Activated T-helper 2 cell treated with anti-CD3 and anti-CD28 coated beads, Interferon-gamma antibody, Interleukin-2, Interleukin-4, amounts not matched to agents 10 μg/mL and 5 μg/mL and 100 μg/mL, durations not matched to agents 14 hours and 24 hours and 36 hours (primary cell): ENCODE measurements around the gene TAF11L6. TPM values are rescaled to one million over a fixed set of nuclear protein-coding genes. Genes with fewer than 3 reads are reported as not detected.
"Not testable (repeated sequence)": the region's sequence is repeated elsewhere in the genome, so short reads cannot be mapped to it uniquely, and the experiment has no call there.

Experiments used
- DNase-seq: peaks from one replicate; pipeline ENCODE4 v3.0.0; 2021; ENCODE audit warnings: low spot score
- H3K27ac Mint-ChIP-seq: one replicate; pipeline ENCODE4 v1.8.0; 2021; ENCODE audit warnings: mixed read lengths
- H3K27me3 Mint-ChIP-seq: one replicate; pipeline ENCODE4 v1.8.0; 2021; ENCODE audit warnings: low read depth, mixed read lengths
- H3K36me3 Mint-ChIP-seq: one replicate; pipeline ENCODE4 v1.8.0; 2021; ENCODE audit warnings: low read depth, mixed read lengths
- H3K4me1 Mint-ChIP-seq: one replicate; pipeline ENCODE4 v1.8.0; 2021; ENCODE audit warnings: low read depth, mixed read lengths
- H3K4me3 Mint-ChIP-seq: one replicate; pipeline ENCODE4 v1.8.0; 2021; ENCODE audit warnings: low read depth, mild to moderate bottlenecking, moderate library complexity, mixed read lengths
- H3K9me3 Mint-ChIP-seq: one replicate; pipeline ENCODE4 v1.8.0; 2021; ENCODE audit warnings: mixed read lengths
- intact Hi-C: fragments of 100-400 bp; cut with micrococcal nuclease; formaldehyde crosslinking; loops from one replicate; pipeline ENCODE4 v1.15.1; 2023
- total RNA-seq: library from RNA; stranded (reverse); gene quantifications from 2 replicates; pipeline ENCODE4 v1.2.3, GENCODE V29; 2022

The TAF11L6 gene
- total RNA-seq, 1 donor from 2014 or later, result not detected

GRCh38 chr5:17521501-17521900 is 7.0 kb upstream of the TAF11L6 start, which contains the start of gene TAF11L4:
Gene TAF11L4, plus strand, starts transcription at chr5:17521801.
- H3K36me3 Mint-ChIP-seq, intact Hi-C loops, H3K4me3 Mint-ChIP-seq, H3K27ac Mint-ChIP-seq, H3K9me3 Mint-ChIP-seq, DNase-seq, H3K27me3 Mint-ChIP-seq, H3K4me1 Mint-ChIP-seq: not testable (repeated sequence)

GRCh38 chr5:17524935-17525334 is 3.5 kb upstream of the TAF11L6 start, which contains the start of gene TAF11L5:
Gene TAF11L5, plus strand, starts transcription at chr5:17525235.
- H3K27ac Mint-ChIP-seq, intact Hi-C loops, H3K4me1 Mint-ChIP-seq, H3K36me3 Mint-ChIP-seq, H3K27me3 Mint-ChIP-seq, H3K9me3 Mint-ChIP-seq, DNase-seq, H3K4me3 Mint-ChIP-seq: not testable (repeated sequence)

GRCh38 chr5:17526504-17526903 is 2.0 kb upstream of the TAF11L6 start:
- intact Hi-C loops, H3K27me3 Mint-ChIP-seq, H3K27ac Mint-ChIP-seq, H3K9me3 Mint-ChIP-seq, H3K4me1 Mint-ChIP-seq, H3K36me3 Mint-ChIP-seq, H3K4me3 Mint-ChIP-seq: not testable (repeated sequence)
- peak; percentile 12 for DNase-seq

Other genes starting within 250 kb of the TAF11L6 start
- gene TAF11L2, start 30.4 kb upstream of the TAF11L6 start, total RNA-seq, result not detected in 2 replicates
- not detected in 2 replicates for gene TAF11L3, start 10.3 kb upstream of the TAF11L6 start, total RNA-seq
- not detected in 2 replicates for gene TAF11L4, start 6.9 kb upstream of the TAF11L6 start, total RNA-seq
- gene TAF11L5, start 3.4 kb upstream of the TAF11L6 start, total RNA-seq, result not detected in 2 replicates
- not detected in 2 replicates for gene TAF11L7, start 57.1 kb downstream of the TAF11L6 start, total RNA-seq
- not detected in 2 replicates for gene TAF11L8, start 62.3 kb downstream of the TAF11L6 start, total RNA-seq
- gene TAF11L9, start 65.7 kb downstream of the TAF11L6 start, total RNA-seq, result not detected in 2 replicates
- not detected in 2 replicates for gene TAF11L10, start 69.2 kb downstream of the TAF11L6 start, total RNA-seq
- not detected in 2 replicates for gene TAF11L11, start 75.5 kb downstream of the TAF11L6 start, total RNA-seq
- gene TAF11L12, start 81.7 kb downstream of the TAF11L6 start, total RNA-seq, result not detected in 2 replicates
- gene TAF11L13, start 103.4 kb downstream of the TAF11L6 start, total RNA-seq, result not detected in 2 replicates
- gene TAF11L14, start 105.8 kb downstream of the TAF11L6 start, total RNA-seq, result not detected in 2 replicates